Suppressor macrophage treated with lipopolysaccharide for 4 hours (primary cell): ENCODE measurements around the gene PGS1.

ENCODE experiments used
- DNase-seq: peaks from one replicate; pipeline ENCODE4 v3.0.0-alpha.2; 2020

PGS1 gene

DNA sequence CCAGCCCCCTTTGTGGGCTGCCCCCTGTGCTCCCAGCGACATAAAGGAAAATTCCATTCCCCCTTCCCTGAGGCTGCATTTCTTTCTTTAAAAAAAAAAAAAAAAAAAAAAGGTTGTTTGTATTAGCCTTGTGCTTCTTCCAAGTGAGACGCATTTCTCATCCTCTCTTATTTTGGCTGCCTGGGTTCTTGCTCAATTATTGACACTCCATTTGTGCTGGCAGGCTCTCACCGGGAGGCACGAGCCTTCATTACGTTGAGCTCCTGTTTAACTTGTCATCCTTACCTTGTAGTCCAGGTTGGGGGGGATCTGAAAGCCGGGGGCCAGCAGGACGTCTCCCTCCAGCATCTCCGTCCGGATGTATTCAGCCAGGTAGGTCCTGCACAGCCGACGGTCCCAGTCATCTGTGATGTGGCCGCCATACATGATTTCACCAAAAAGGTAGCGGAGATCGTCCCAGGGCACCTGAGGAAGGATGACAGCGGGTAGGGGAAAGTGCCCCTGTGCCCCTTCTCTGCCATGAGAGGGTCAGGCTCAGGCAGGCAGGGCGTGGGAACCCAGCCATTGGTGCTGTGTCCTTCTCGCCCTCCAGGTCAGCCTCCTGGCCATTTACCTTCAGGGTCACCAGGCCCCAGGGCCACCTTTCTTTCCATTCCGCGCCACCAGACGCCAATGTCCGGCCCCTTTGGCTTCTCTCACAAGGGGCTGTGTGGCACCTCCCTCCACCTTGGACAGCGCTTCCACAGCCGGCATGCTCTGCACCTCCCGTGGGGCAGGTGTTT, 50.6 kb downstream of the PGS1 start:
- no peak for DNase-seq

DNA sequence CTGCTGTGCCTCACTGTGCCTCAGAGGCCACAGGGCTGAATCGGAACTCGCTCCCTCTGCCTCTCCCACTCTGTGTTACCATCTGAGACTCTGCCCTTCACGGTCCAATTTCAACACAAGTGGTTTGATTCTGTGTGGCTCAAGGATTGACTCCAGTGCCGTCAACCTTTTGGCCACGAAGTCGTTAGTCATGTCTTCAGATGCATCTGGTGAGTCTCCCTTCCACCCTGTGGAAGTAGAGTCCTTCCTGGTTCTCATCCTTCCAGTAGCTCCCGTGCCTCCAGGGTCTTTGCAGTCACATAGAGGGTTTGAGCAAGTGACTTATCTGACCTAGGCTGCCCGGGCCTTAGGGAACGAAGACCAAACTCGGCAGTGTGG, 51.2 kb downstream of the PGS1 start:
- DNase-seq: no peak

DNA sequence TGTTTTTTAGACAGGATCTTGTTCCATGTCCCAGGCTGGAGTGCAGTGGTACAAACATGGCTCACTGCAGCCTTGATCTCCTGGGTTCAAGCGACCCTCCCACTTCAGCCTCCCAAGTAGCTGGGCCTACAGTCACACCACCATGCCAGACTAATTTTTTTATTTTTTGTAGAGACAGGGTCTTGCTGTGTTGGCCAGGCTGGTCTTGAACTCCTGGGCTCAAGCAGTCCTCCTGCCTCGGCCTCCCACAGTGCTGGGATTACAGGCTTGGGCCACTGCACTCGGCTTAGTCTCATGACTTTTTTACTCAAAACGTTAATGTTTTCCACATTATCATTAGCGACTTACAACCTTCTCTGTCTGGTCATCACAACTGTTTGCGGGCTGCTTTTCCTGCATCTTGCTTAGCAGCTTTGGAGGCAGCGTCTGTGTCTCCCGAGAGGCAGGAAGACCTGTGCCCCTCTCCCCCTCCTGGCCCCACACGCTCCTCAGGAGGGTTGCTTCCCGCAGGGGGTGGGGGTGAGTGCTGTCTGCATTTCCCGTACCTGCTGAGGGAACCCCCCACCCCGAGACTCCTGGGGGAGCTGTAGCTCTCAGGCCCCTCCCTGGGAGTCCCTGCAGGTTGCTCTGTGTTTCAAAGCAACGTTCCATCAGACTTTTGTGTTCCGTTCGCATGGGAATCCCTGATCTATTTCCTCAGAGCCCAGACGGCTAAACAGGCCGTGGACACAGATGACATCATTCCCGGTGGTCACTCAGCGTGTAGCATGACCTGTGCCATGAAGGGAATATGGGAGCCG, 52.6 kb downstream of the PGS1 start:
- DNase-seq: no peak

DNA sequence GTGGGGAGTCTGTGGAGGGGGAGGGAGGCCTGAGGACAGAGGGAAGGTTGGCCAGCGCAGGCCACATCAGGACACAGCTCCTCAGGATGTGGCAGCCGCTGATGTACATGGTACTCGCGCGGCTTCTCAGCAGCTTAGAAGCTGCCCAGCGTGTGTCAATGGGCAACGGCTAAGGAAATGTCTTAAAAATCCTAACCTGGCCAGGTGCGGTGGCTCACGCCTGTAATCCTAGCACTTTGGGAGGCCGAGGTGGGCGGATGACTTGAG, 53.2 kb downstream of the PGS1 start:
- no peak for DNase-seq

DNA sequence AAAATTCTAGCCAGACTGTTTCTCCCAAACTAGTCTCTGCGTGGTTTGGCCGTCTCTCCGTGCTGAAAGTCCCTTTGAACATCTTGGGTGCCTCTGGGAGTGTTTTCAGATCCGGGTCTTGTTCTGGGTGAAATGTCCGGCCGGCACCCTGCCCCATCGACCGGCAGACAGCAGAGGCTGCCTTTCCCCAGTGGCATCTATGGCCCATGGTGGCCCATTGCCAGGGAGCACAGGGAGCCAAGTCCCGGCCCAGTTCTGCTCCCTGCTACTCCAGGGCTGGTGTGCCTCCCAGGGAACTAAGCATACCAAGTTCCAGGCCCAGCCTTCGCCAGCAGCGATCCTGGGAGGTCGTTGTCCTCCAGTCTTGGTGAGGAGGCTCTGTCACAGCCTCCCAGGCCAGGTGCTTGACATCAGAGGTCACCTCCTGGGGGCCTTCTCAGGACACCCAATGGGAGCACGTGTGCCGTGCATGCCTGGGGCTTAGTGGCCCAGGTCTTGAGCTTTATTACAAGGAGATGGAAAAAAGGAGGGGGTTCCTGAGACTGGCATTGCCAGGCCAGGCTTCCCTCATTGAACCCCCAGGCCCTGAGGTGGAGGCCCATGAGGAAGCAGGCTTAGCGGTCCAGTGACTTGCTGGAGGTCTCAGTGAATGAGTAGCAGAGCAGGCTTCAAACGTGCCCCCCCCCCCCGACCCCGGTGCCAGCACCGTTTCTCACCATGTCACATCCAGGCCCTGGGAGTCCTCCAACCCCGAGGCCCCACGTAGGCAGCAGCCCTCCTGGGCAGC, 54.0 kb downstream of the PGS1 start:
- no peak for DNase-seq

DNA sequence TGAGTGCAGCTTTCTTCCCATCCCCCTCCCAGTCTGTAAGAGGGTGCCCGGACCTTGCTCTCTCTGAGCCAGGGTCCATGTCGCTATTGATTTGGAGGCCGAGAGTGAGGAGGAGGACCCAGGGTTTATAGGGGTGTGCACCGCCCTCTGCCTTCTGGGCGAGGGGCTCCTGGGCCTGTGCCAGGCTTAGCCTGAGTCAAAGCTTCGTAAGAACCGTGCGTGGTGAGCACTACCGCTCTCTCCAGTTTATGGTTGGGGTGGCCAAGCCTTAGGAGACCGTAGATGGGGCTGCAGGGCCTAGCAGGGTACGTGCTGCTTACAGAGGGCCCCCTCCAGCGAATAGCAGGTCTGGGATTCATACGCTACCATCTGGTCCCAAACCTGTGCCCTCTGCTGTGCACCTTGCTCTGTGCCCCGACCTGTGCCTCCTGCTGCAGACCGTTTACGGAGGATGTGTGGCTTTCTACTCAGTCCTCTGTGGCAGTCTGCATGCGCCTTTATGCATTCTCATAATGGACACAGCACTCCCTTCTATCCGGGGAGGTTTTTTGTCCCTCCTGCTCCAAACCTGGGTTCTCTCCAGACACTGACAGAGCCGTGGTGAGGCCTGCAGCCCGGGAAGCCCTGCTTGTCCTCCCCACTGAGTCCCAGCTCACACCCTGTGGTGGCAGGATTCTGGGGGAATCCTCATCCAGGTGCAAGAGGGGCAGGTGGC, 54.7 kb downstream of the PGS1 start:
- no peak for DNase-seq

DNA sequence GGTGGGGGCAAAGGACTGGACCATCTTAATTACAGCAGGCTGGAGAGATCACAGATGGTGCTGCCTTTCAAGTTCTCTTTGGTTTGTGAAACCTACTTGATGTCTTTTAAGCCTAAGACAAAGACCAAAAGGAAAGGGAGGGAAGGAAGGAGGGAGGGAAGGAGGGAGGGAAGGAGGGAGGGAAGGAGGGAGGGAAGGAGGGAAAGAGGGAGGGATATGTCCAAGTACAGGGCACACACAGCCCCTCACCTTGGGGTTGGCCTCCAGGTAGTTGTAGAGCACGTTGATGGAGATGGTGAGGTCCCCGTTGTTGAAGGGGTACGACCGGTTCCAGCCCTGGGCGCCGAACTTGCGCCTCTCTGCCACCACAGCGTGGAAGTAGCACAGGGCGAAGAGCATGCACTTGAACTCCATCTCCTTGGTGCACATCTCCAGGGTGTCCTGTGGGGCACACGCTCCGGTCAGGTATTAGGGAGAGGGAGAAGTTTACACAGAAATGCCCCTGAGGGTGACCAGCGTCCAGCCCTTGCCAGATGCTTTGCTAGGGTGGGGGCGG, 55.4 kb downstream of the PGS1 start:
- no peak for DNase-seq

DNA sequence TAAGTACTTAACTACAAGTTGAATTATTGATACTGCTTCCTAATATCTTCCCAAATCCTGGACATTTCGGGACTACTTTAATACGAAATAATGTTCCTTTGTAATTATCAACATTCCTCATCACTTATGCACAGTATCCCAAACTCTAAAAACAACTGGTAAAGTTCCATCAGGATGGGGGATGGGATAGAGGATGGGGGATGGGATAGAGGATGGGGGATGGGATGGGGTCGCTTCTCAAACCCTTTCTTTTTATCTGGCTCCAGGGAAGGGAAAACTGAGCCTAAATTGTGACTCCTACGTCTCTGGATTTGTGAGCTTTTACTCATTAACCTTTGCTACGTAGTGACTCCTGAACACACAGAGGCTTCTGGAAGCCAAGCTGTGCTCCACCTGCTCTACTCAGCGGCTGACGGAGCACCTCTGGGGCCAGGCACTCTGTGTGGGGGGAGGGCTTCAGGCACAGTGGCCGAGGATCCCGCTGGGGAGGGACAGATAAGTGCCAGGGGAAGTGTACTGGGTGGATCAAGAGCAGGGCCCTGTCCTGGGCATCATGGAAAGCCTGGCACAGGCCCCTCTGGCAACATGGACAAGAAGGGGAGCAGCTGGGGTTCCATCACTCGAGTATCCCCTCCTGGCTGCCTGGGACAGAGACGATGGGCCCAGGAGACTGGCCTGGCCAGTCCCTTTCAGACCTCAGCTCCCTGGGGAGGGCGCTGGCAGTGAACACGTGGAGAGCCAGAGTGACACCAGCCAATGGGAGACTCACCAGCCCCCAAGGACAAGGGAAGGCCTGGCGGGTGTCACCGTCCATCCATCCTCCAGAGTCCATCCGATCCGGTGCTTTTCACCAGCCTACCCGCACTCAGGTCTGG, 56.2 kb downstream of the PGS1 start:
- no peak for DNase-seq

DNA sequence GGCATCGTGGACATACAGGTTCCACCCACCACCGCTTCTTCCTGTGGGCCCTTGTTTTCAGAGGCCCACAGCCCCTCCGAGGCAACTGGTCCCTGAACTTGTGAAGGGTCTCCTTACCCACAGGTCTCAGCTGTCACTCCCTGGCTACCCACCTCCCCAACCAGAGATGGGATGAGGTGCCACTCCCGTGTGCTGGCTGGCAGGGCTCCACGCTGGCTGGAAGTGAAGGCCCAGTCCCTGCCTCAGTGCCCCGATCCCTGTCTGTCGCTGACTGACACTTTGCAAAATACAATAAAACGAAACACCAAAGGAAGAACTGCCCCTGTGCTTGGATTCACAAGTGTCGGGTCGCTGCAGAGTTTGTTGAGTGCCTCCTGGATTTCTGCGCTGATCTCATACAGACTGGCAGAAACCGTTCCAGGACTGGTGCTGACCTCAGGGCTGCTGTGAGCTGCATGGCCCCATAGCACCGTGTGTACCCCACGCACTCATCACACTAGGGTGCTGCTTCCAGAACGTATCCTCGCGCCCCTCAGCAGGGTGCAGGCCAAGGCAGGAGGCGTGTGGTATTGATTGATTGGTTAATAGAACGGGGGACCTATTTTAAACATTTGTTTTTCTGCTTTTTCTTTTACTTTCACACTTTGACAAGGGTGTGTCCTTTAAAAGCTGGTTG, 57.0 kb downstream of the PGS1 start:
- DNase-seq: no peak

DNA sequence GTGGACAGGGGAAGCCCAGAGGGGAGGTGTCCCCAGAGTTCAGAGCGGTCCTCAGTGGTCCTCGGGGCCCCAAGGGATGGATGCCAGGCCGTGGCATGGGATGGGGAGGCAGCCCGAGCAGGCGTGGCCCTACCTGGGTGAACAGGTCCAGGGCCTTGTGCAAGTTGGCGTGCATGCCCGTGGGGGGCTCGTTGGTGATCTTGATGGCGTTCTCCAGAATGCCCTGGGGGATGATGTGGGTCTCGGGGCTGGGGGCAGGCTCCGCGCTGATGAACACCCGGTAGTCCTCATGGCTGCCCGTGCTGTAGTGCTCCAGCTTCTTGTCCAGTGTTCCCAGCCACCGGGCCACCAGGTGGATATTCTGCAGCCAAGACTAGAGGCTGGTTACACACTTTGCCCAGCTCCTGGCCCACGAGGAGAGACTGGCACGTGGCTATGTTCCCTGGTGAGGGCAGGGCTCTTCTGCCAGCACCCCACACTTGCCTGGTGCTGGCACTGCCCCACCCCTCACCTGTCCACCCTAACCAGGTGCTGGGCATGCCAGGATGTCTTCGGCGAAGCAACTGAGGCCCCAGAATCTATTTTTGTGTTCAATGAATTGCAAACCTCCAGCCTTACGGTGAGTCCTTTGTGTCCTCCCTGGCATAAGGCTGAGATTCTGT, 59.2 kb downstream of the PGS1 start:
- no peak for DNase-seq

DNA sequence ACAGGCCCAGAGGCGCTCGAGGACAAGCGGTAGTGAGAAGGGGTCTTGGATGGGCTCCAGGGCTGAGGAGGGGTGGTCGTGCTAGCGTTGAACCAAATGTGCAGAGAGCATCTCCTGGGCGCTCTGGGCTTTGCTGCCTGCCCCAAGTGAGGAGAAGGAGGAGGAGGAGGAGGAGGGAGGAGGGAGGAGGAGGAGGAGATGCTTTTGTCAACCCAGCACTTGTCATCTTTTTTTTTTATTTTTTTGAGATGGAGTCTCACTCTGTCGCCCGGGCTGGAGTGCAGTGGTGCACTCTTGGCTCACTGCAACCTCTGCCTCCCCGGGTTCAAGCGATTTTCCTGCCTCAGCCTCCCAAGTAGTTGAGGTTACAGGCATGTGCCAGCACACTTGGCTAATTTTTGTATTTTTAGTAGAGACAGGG, 59.8 kb downstream of the PGS1 start:
- no peak for DNase-seq

DNA sequence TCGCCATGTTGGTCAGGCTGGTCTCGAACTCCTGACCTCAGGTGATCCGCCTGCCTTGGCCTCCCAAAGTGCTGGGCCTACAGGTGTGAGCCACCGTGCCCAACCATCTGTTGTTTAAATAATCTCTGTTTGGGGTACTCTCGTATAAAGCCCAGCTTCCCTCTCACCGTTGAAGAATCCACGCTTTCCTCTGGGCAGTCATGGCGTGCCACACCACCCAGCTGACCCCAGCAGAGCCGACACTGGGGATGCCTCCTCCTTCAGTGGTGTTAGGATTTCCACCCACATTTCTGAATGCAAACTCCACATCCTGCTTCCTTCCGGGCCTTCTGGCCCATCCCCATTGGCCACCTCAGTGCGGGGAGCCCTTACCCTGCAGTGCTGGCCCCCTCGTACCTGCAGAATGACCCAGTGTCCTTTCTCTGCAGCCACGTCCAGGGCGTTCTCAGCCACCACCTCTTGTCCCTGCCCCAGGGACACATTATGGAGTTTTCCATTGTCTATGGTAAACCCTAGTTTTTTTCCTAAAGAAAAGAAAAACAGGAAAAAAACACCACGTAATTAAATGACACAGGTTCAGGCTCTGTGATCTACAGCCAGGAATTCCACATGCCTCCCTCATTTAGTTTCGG, 60.4 kb downstream of the PGS1 start:
- DNase-seq: no peak

DNA sequence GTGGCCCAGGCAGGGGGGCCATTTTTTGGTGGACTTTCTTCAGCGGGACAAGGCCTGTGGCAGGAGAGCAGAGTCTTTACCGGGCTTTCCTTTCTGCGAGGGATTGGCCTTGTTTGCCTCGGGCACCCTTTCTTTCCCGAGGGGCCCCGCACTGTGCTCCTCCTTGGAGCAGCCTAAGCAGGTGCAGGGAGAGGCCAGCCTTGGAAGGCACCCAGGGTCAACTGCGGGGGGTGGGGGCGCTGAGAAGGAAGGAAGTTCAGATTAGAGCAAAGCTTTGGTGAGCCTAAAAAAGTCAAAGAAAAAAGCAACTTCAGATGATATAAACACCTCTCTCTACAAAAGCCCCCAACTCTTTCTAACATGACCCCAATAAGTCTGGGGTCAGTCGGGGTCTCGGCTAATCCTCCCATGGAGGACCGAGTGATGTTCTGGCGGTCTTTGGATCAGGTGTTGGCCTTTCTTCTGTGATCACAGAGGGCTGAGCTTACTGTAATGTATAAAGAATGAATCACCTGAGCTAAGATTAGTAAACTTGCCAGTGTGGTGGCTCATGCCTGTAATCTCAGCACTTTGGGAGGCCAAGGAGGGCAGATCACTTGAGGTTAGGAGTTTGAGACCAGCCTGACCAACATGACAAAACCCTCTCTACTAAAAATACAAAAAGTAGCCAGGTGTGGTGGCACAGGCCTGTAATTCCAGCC, 63.0 kb downstream of the PGS1 start:
- DNase-seq: no peak

DNA sequence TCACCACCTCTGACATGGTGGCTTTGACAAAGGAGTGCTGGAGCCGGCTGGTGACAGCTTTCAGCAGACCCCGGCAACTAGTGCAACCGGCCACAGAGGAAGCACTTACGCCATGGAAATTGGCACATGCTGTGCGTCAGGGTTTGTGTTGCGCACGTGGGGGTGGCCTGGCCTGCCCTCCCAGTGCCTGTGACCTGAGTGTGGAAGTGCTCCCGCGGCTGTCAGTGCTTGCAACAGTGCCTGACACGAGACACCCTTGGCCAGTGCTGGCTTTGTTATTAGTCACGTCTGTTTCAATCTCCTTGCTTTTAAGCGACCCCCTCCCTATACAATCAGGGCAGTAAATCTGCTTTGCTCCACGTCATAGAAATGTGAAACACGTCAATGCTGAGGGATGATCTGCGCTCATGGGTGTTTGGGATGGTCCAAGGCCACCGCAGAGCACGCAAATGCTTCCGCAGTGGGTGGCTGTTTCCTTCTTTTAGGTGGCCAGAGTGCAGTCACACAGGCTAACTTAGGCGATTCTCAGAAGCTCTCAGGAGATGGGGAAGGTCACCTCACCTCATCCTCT, 64.3 kb downstream of the PGS1 start:
- DNase-seq: peak; percentile 99

DNA sequence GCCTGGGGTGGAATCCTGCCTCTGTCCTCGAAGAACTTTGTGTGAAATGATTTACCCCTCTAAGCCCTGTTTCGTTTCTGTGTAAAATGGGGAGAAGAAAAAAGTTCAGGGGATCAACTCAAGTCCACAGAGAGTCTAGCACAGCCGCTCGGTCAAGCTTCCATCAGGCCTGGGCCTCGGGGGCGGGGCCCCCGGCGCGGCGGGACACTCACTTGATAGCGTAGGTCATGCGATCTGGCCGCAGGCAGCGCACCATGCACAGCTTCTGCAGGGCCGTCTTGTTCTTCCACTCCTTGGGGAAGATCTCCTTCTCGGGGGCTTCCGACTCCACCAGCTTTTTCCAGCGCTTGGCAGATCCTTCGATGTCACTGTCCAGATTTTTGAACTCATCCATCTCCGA, 65.9 kb downstream of the PGS1 start:
- no peak for DNase-seq

DNA sequence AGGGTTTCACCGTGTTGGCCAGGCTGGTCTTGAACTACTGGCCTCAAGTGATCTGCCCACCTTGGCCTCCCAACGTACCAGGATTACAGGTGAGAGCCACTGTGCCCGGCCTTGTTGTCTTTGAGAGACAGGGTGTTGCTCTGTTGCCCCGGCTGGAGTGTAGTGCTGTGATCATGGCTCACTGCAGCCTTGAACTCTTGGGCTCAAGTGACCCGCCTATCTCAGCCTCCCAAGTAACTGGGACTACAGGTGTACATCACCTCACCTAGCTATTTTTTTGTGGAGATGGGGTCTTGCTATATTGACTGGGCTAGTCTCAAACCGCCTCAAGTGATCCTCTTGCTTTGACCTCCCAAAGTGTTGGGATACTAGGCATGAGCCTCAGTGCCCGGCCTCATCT, 68.4 kb downstream of the PGS1 start:
- no peak for DNase-seq

DNA sequence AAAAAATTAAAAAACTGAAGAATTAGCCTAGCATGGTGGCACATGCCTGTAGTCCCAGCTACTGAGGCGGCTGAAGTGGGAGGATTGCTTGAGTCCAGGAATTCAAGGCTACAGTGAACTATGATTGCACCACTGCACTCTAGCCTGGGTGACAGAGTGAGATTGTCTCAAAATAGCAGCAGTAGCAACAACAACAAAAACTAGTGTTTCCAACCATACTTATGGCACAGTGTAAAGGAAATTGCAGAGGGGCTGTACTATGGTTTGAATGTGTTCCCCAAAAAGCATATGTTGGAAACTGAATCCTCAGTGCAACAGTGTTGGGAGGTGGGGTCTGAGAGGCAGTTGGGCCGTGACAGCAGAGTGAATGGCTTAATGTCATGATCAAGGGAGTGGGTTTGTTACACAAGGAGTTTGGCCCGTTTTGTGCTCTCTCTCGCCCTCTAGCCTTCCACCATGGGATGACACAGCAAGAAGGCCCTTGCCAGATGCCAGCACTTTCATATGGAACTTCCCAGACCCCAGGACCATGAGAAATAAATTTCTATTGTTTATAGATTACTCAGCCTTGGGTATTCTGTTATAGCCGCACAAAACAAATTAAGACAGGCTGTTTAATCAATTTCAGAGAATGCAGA, 70.0 kb downstream of the PGS1 start:
- DNase-seq: peak; percentile 52

DNA sequence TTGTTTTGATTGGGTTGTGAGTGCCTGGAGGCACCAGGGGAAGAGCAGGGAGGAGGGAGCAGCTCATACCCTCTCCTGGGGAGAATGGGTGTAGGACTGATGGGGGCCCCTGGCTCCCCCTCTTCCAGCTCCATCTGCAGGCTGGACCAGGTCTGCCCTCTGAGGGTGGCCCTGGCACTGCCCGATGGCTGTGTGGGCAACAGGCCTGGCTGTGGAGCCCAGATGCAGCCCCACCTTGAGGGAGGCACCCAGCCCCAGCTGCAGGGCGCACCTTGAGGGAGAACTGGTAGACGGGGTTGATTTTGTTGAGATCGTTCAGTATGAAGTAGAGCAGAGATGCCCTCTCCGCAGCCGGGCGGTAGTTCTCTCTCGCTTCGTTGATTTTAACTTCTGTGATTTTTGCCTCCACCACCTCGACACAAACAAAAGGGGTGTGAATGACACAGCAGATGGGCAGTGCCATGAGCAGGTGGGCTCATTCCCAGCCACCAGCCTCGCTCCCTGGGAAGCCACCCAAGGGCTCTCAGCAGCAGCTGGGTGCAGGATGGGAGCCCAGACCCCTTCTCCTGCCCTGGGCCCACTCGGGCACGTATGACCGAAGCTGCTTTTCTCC, 71.6 kb downstream of the PGS1 start:
- no peak for DNase-seq
